ENCODE results near the gene USF2. TPM values are rescaled to one million over a fixed set of nuclear protein-coding genes. Genes with fewer than 3 reads are reported as not detected.

The USF2 gene
- total and polyA plus RNA-seq, 10 of the 15 experiments (the other 5 are each of a cell fraction or from before 2014, with no cell fraction given): 0.56 to 157 (median 65.5) TPM

DNA sequence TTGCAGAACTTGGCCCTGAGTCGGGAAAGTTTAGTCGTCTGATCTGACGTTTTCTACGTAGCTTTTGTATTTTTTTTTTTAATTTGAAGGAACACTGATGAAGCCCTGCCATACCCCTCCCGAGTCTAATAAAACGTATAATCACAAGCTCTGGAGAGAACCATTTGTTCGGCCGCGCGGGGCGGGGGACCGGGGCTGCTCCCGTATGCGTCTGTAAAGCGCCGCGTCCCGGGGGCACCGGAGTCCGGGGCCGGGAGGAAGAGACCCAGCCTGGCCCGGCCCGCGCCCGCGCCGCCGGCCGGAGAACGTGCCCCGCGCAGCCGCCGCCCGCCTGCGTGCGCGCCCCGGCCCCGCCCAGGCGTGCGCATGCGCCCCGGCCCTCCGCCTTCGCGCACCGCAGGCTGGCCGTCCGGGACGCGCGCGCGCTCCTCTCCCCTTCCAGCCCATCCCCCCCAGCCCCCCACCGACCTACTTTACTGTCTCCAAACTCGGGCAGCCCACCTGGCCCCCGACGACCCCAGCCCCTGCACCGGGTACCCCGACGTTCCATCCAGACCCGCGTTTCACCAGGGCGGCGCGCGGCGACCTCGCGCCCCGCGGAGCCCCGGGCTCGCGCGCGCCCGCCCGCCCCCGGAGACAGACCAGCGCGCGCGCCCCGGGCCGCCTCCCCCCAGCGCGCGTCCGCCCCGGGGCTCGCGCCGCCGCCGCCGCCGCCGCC, 785 bp upstream of the USF2 start (continued):
- TF ChIP-seq SMAD1 (IDR thresholded peaks at IDR 0.05; ENCODE audit: low read depth, partially characterized antibody) (peak; percentile 28), EGR1 (IDR thresholded peaks at IDR 0.05; ENCODE audit: borderline replicate concordance in 1 of 2, low read depth in 2 of 2, low read length in 2 of 2) (peak in 1 of 2 experiments; percentile 28; a peak in 1 of 3 replicates), KLF5 (IDR thresholded peaks at IDR 0.05; ENCODE audit: partially characterized antibody) (no peak), STAT1 (conservative IDR thresholded peaks at IDR 0.05) (no peak), NFIC (IDR thresholded peaks at IDR 0.05; ENCODE audit: low read depth, low read length) (0 out of 2 replicates have a peak, but pooled peaks have one; percentile 56), PML (IDR thresholded peaks at IDR 0.05; ENCODE audit: low read length) (0 out of 2 replicates have a peak, but pooled peaks have one; percentile 69), CEBPB (IDR thresholded peaks at IDR 0.05; ENCODE audit: borderline replicate concordance in 1 of 2, low read depth in 2 of 2, low read length in 2 of 2) (no peak), CHD1 (IDR thresholded peaks at IDR 0.05; ENCODE audit: low read depth, low read length) (0 out of 2 replicates have a peak, but pooled peaks have one; percentile 39), HDGF (IDR thresholded peaks at IDR 0.05) (0 out of 2 replicates have a peak, but pooled peaks have one; percentile 15), POLR2AphosphoS2 (IDR thresholded peaks at IDR 0.05; ENCODE audit: low read depth, low read length) (peak; percentile 84; the same call in 1 of the 2 replicates), MLLT1 (IDR thresholded peaks at IDR 0.05) (0 out of 2 replicates have a peak, but pooled peaks have one; percentile 43), BHLHE40 (IDR thresholded peaks at IDR 0.05; ENCODE audit: borderline replicate concordance in 1 of 2, low read depth in 2 of 2, low read length in 1 of 2) (peak; percentile 13 to 82; a peak in 2 of 4 replicates)
- TF ChIP-seq, protein P1, sequence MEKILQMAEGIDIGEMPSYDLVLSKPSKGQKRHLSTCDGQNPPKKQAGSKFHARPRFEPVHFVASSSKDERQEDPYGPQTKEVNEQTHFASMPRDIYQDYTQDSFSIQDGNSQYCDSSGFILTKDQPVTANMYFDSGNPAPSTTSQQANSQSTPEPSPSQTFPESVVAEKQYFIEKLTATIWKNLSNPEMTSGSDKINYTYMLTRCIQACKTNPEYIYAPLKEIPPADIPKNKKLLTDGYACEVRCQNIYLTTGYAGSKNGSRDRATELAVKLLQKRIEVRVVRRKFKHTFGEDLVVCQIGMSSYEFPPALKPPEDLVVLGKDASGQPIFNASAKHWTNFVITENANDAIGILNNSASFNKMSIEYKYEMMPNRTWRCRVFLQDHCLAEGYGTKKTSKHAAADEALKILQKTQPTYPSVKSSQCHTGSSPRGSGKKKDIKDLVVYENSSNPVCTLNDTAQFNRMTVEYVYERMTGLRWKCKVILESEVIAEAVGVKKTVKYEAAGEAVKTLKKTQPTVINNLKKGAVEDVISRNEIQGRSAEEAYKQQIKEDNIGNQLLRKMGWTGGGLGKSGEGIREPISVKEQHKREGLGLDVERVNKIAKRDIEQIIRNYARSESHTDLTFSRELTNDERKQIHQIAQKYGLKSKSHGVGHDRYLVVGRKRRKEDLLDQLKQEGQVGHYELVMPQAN (conservative IDR thresholded peaks at IDR 0.05): 0 out of 2 replicates have a peak, but pooled peaks have one; percentile 28
- TF ChIP-seq, protein P2, sequence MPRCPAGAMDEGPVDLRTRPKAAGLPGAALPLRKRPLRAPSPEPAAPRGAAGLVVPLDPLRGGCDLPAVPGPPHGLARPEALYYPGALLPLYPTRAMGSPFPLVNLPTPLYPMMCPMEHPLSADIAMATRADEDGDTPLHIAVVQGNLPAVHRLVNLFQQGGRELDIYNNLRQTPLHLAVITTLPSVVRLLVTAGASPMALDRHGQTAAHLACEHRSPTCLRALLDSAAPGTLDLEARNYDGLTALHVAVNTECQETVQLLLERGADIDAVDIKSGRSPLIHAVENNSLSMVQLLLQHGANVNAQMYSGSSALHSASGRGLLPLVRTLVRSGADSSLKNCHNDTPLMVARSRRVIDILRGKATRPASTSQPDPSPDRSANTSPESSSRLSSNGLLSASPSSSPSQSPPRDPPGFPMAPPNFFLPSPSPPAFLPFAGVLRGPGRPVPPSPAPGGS (IDR thresholded peaks at IDR 0.05; ENCODE audit: borderline replicate concordance, insufficient read depth, low read depth, low read length, poor library complexity, severe bottlenecking): peak; percentile 45
